GM20000 (cell line): ENCODE measurements around the gene CEP104.
A peak's percentile ranks its signal among the peaks of the same experiment; 100 is the strongest.
"Not testable (repeated sequence)": the region's sequence is repeated elsewhere in the genome, so short reads cannot be mapped to it uniquely, and the experiment has no call there.

Source experiments
- DNase-seq: peaks from one replicate; pipeline ENCODE4 v3.0.0; 2012; ENCODE audit warnings: low spot score
- TF ChIP-seq, protein P1 (sequence below): IDR thresholded peaks from 2 replicates; pipeline ENCODE4 v1.5.1; 2012; ENCODE audit warnings: mild to moderate bottlenecking, control low read depth; ENCODE audit errors: extremely low read depth, missing control alignments

CEP104 gene

DNA sequence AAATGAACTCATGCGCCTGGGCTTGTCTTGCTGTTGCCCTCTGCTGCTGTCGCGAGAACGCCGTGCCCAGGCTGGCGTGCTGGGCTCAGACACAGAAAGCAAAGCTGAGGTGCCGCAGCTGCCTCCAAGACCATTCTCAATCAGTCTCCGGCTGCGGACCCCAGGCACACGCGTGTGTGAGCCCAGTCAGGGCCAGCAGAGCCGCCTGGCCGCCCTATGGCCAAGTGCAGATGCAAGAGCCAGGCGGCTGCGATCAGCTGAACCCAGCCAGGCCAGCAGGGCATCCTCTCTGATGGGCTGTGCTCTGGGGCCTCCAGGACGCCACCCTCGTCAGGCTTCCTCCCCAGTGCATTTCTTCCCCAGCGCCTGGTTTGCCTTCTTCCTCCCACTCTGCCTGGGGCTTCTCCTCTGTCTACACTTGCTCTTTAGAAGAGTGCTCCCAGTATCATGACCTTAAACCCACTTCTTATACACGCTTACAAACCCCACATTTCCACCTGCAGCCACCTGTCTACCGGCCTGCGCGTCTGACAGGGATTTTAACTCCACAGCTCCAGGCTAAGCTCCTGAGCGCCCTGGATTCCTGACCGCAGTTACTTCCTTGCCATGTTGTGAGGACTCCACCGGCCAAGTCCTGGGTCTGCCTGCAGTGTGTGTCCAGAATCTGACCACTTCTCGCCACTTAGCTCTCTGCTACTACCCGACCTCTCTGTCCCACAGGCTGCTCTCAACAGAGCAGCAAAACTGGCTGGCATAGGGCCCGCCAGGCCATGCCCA is 39.0 kb downstream of the CEP104 start:
- no peak for DNase-seq
- TF ChIP-seq, protein P1, sequence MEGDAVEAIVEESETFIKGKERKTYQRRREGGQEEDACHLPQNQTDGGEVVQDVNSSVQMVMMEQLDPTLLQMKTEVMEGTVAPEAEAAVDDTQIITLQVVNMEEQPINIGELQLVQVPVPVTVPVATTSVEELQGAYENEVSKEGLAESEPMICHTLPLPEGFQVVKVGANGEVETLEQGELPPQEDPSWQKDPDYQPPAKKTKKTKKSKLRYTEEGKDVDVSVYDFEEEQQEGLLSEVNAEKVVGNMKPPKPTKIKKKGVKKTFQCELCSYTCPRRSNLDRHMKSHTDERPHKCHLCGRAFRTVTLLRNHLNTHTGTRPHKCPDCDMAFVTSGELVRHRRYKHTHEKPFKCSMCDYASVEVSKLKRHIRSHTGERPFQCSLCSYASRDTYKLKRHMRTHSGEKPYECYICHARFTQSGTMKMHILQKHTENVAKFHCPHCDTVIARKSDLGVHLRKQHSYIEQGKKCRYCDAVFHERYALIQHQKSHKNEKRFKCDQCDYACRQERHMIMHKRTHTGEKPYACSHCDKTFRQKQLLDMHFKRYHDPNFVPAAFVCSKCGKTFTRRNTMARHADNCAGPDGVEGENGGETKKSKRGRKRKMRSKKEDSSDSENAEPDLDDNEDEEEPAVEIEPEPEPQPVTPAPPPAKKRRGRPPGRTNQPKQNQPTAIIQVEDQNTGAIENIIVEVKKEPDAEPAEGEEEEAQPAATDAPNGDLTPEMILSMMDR = no peak

DNA sequence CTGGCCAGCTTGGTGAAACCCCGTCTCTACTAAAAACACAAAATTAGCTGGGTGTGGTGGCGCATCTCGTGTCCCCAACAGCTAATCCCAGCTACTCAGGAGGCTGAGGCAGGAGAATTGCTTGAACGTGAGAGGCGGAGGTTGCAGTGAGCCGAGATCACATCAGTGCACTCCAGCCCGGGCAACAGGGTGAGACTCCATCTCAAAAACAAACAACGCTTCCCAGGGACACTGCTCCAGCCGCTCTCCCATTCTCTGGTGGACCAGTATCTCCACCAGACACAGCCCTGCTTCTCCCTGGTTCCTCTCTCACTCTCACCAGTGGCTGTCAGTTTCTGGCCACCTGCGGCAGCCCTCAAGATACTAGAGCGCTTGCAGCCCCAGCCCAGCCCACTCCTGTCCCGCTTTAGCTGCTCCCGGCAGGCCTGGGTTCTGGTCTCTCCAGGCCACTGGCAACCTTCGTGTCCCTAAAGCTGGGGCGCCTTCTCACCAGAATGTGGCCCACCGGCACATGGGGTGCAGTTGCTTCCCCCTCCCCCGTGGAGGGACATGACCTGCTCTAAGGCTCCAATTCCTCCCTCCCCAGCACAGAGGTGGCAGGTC is 39.8 kb downstream of the CEP104 start:
- no peak for DNase-seq
- TF ChIP-seq, protein P1 = no peak

DNA sequence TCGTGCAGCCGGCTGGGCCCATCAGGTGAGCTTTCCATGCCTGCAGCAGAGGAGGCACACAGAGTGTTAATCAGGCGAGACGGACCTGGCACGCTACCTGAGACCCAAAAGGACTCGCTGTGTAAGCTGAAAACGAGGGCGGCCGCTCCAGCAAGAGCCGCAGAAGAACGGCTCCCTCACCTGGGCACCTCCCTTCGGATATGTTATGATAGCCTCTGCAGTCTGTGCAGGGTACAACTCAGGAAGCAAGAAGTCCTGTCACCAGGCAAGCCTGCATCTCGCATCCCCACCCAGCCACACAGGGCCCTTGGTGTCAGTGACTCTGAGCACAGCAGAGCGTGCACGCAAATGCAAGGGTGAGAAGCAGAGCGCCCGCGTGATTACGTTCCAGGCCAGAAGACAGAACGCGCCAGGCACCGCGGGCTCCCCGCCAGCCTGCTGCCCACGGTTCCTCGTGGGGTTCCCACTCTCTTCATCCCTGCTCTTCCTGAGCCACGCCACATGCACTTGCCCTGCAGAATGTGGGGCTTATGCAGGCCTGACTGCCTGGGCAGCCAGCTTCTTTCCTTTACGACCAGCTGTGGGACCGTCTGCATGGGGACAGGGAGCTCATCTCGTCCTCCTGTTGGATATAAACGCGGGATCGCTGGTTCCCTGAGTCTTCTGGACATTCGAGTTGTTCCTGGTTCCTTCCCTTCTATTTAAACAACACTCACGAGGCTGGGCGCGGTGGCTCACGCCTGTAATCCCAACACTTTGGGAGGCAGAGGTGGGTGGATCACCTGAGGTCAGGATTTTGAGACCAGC is 40.5 kb downstream of the CEP104 start:
- TF ChIP-seq, protein P1 = no peak
- DNase-seq = no peak

DNA sequence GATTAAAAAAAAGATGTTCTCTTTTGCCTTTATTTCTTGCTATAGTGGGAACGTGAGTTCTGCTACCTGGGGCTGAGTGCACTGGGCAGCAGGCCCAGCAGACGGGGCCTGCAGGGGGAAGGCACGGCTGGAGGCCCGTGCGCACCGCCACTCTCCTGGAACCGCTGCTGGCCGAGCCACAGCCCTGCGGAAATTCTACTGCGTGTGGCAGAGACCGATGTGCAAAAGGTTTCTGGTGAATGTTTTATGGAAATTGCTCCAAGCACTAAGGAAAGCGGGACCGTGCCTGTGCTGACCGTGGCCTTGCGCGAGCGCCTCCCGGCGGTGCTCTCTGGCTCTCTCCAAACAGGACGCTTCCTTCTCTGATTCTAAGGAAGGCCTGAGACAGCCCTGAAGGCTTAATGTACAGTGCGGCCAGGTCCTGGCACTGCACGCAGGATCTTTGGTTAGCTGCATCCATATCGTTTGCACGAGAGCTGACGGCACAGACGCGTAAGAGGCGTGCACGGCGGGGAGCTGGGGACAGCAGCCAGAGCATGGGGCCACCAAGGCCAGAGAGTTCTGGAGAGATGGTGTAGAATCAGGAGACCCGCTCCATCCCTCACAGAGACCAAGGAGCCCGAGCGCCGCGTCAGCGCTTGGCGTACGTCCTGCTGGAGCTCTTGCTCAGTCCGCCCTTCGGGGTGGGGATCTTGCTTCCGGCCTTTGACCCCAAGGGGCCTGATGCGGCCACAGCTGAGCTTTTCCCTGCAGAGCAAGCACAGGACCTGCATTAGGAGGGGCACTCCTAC is 42.0 kb downstream of the CEP104 start:
- DNase-seq = no peak
- TF ChIP-seq, protein P1 = no peak

DNA sequence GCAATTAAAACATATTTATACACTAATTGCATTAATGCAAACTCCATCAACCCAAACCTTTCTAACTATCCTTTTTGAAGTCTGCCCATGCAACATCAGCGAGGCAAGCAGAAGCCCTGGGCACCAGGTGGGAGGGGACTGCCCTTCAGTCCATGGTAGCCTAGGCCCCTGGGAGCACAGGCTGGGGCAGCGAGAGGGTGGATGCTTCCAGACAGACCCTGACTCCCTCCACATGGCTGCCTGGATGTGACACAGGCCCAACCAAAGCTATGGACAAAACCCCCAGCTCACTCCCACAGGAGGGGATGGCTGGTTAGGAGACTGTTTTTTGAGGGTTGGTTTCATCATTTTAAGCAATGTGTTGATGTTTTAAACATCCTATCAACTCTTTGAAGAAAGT is 42.9 kb downstream of the CEP104 start:
- TF ChIP-seq, protein P1 = no peak
- peak; percentile 5 for DNase-seq

DNA sequence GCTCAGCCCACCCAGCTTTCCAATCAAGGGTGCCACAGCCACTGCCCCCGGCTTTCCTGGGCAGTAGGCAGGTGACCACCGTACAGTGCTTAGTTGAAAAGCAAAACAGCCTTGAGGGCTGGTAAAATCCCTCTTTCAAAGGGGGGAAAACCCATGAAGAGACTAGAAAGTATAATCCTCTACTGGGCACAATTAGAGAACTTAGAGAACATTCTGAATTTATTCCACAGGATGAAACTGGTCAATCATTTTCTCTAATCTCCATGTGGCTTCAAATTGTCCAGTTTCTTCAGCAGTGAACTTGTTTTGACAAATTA is 45.5 kb downstream of the CEP104 start:
- peak; percentile 24 for DNase-seq
- TF ChIP-seq, protein P1 = no peak

DNA sequence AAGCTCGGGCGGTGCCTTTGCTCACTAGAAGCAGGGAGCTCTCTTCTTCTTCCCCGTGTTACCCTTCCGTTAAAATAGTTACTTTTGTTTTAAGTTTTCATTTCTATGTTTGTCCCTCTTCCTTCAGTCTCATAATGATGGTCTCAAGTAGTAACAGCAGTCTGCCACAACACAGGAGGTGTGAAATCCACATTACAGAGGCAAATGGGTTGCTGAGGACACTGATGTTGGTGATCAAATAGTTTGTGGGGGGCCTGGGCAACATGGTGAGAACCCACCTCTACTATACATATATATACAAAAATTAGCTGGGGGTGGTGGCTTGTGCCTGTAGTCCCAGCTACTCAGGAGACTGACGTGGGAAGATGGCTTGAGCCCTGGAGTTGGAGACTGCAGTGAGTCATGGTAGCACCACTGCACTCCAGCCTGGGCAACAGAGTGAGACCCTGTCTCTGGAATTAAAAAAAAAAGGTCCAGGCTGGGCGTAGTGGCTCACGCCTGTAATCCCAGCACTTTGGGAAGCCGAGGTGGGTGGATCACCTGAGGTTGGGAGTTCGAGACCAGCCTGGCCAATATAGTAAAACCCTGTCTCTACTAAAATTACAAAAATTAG is 46.8 kb downstream of the CEP104 start:
- DNase-seq = not testable (repeated sequence)
